Measurements from ENCODE around the gene SLX4.

SLX4 gene

DNA sequence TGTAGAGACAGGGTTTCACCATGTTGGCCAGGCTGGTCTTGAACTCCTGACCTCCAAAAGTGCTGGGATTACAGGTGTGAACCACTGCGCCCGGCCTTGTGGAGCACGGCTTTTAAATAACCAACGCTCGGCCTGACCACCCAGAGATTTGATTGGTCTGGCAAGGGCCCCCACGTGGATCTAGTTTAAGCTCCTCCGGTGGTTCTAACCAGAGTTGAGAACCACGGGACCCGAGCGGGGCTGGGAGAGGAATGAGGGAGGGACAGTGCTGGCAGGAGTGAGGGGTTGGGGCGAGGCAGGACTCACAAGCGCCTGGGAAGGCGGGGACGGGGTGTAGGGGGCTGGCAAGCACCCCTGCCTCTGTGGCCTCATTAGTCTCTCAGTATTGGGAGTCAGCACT is 37.2 kb downstream of the SLX4 start:
- H4K12ac ChIP-seq (ENCODE audit: low read depth, low read length) = no peak overlapping the region
- H2BK5ac ChIP-seq (ENCODE audit: low read depth, low read length, poor library complexity) = no peak overlapping the region
- H2BK12ac ChIP-seq (ENCODE audit: low read length) = no peak overlapping the region
- H3K79me2 ChIP-seq (ENCODE audit: control insufficient read depth, insufficient read depth, low read length, poor library complexity) = no peaks in the 10 kb centered on the region
- no peak overlapping the region for H2AFZ ChIP-seq (ENCODE audit: insufficient read depth, low read length, poor library complexity)
- H2AK5ac ChIP-seq (ENCODE audit: low read length) = no peak overlapping the region
- H3K4me3 ChIP-seq (ENCODE audit: low read depth, low read length) = no peak overlapping the region
- no CpG with 5 or more reads among the region's 14 CpGs for WGBS (ENCODE audit: extremely low coverage, insufficient coverage, insufficient read length)
- no peak overlapping the region for H3K14ac ChIP-seq (ENCODE audit: low read length)
- H3K79me1 ChIP-seq (ENCODE audit: low read length) = no peaks in the 10 kb centered on the region
- no peak overlapping the region for H2BK120ac ChIP-seq (ENCODE audit: insufficient read depth, low read length, poor library complexity)
- no peak overlapping the region for H3K18ac ChIP-seq (ENCODE audit: low read length)
- no peak overlapping the region for H3K4me2 ChIP-seq (ENCODE audit: low read length)
- no peak overlapping the region for H3K4ac ChIP-seq (ENCODE audit: low read depth, low read length)
- no peaks in the 10 kb centered on the region for H3K27me3 ChIP-seq (ENCODE audit: insufficient read depth, low read length)
- no peak overlapping the region for H3K23ac ChIP-seq (ENCODE audit: low read length)
- no peak overlapping the region for H3K9ac ChIP-seq (ENCODE audit: low read length)
- no peak for DNase-seq
- no peak overlapping the region for H4K8ac ChIP-seq (ENCODE audit: low read depth, low read length)
- no peaks in the 10 kb centered on the region for H3K36me3 ChIP-seq (ENCODE audit: control insufficient read depth in 1 of 2, insufficient read depth in 2 of 2, low read length in 2 of 2)
- peaks cover 4% of the 10 kb centered on the region for H3K9me3 ChIP-seq (ENCODE audit: insufficient read depth, low read depth, low read length)
- H3K4me1 ChIP-seq (ENCODE audit: control insufficient read depth in 1 of 2, insufficient read depth in 2 of 2, low read length in 2 of 2) = peaks cover 0 to 1% of the 10 kb centered on the region in 2 experiments
- H4K91ac ChIP-seq (ENCODE audit: low read depth, low read length) = no peak overlapping the region
- H3K27ac ChIP-seq (ENCODE audit: low read depth, low read length) = no peak overlapping the region

DNA sequence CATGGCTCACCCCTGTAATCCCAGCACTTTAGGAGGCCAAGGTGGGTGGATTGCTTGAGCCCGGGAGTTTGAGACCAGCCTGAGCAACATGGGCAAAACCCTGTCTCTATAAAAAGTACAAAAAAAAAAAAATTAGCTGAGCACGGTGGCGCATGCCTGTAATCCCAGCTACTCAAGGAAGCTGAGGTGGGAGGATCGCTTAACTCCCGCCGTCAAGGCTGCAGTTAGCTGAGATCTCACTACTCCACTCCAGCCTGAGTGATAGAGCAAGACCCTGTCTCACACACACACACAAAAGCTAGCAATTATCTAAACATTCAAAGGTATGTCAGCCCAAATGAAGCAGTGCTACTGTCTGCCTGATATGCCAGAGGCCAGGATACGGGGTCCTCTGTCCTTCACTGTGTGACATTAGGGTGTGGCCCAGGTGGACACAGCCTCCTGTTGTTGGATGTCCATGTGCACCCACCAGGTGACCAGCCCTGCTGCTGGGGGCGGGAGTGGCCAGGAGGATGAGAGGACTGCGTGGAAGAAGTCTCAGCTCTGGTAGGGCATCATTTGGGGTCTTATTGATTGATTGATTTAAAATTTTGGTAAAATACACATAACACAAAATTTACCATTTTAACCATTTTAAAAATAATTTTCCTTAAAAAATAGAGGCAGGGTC is 38.1 kb downstream of the SLX4 start:
- H3K4ac ChIP-seq (ENCODE audit: low read depth, low read length) = no peak overlapping the region
- no peak overlapping the region for H3K18ac ChIP-seq (ENCODE audit: low read length)
- no CpG with 5 or more reads among the region's 9 CpGs for WGBS (ENCODE audit: extremely low coverage, insufficient coverage, insufficient read length)
- no peak for DNase-seq
- no peaks in the 10 kb centered on the region for H3K36me3 ChIP-seq (ENCODE audit: control insufficient read depth in 1 of 2, insufficient read depth in 2 of 2, low read length in 2 of 2)
- H3K9me3 ChIP-seq (ENCODE audit: insufficient read depth, low read depth, low read length) = peaks cover 4% of the 10 kb centered on the region
- no peak overlapping the region for H4K91ac ChIP-seq (ENCODE audit: low read depth, low read length)
- no peaks in the 10 kb centered on the region for H3K79me1 ChIP-seq (ENCODE audit: low read length)
- H3K4me3 ChIP-seq (ENCODE audit: low read depth, low read length) = no peak overlapping the region
- H2AFZ ChIP-seq (ENCODE audit: insufficient read depth, low read length, poor library complexity) = no peak overlapping the region
- no peak overlapping the region for H3K4me2 ChIP-seq (ENCODE audit: low read length)
- no peaks in the 10 kb centered on the region for H3K4me1 ChIP-seq (ENCODE audit: control insufficient read depth in 1 of 2, insufficient read depth in 2 of 2, low read length in 2 of 2)
- H3K23ac ChIP-seq (ENCODE audit: low read length) = no peak overlapping the region
- no peak overlapping the region for H4K12ac ChIP-seq (ENCODE audit: low read depth, low read length)
- no peak overlapping the region for H3K14ac ChIP-seq (ENCODE audit: low read length)
- H4K8ac ChIP-seq (ENCODE audit: low read depth, low read length) = no peak overlapping the region
- no peak overlapping the region for H2BK12ac ChIP-seq (ENCODE audit: low read length)
- no peak overlapping the region for H2BK5ac ChIP-seq (ENCODE audit: low read depth, low read length, poor library complexity)
- no peaks in the 10 kb centered on the region for H3K27me3 ChIP-seq (ENCODE audit: insufficient read depth, low read length)
- H3K9ac ChIP-seq (ENCODE audit: low read length) = no peak overlapping the region
- no peak overlapping the region for H3K27ac ChIP-seq (ENCODE audit: low read depth, low read length)
- H2BK120ac ChIP-seq (ENCODE audit: insufficient read depth, low read length, poor library complexity) = no peak overlapping the region
- H2AK5ac ChIP-seq (ENCODE audit: low read length) = no peak overlapping the region
- H3K79me2 ChIP-seq (ENCODE audit: control insufficient read depth, insufficient read depth, low read length, poor library complexity) = no peaks in the 10 kb centered on the region

DNA sequence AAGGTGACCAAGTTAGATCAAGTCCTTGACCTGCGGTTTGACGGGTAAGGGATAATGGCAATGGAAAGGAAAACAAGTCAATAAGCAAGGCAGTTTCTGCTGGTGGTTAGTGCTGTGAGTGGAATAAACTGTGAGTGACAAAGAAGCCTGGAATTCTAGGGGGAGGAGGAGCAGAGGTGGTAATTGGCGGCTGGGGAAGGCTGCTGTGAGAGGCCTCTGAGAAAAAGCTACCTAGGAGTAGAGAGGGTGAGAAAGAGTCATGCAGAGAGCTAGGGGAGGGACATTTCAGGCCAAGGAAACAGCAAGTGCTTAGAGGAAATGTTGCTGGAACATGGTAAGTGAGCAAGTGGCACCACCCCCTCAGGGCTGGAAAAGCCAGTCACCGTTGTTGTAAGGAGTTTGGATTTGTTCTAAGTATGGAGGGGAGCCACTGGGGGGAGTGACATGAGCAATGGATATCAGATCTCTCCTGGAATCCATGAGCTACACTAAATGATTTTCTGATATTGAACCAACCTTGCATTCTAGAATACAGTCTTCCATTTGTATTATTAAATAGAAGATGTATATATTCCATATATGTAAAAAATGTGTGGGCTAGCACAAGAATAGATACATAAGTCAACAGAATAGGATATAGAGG is 40.9 kb downstream of the SLX4 start:
- Histone ChIP-seq H3K79me2 (ENCODE audit: control insufficient read depth, insufficient read depth, low read length, poor library complexity) (no peaks in the 10 kb centered on the region), H4K91ac (ENCODE audit: low read depth, low read length) (no peak overlapping the region), H2AFZ (ENCODE audit: insufficient read depth, low read length, poor library complexity) (no peak overlapping the region), H3K36me3 (ENCODE audit: control insufficient read depth in 1 of 2, insufficient read depth in 2 of 2, low read length in 2 of 2) (no peaks in the 10 kb centered on the region), H2BK5ac (ENCODE audit: low read depth, low read length, poor library complexity) (no peak overlapping the region), H4K8ac (ENCODE audit: low read depth, low read length) (no peak overlapping the region), H3K23ac (ENCODE audit: low read length) (no peak overlapping the region), H4K12ac (ENCODE audit: low read depth, low read length) (no peak overlapping the region), H2BK120ac (ENCODE audit: insufficient read depth, low read length, poor library complexity) (no peak overlapping the region), H3K4me1 (ENCODE audit: control insufficient read depth in 1 of 2, insufficient read depth in 2 of 2, low read length in 2 of 2) (no peaks in the 10 kb centered on the region), H3K79me1 (ENCODE audit: low read length) (no peaks in the 10 kb centered on the region), H3K4me2 (ENCODE audit: low read length) (no peak overlapping the region), H3K9me3 (ENCODE audit: insufficient read depth, low read depth, low read length) (peaks cover 4% of the 10 kb centered on the region), H3K27ac (ENCODE audit: low read depth, low read length) (no peak overlapping the region), H3K18ac (ENCODE audit: low read length) (no peak overlapping the region), H3K27me3 (ENCODE audit: insufficient read depth, low read length) (no peaks in the 10 kb centered on the region), H3K14ac (ENCODE audit: low read length) (no peak overlapping the region), H2AK5ac (ENCODE audit: low read length) (no peak overlapping the region), H3K4me3 (ENCODE audit: low read depth, low read length) (no peak overlapping the region), H3K4ac (ENCODE audit: low read depth, low read length) (no peak overlapping the region), H2BK12ac (ENCODE audit: low read length) (no peak overlapping the region), H3K9ac (ENCODE audit: low read length) (no peak overlapping the region)
- WGBS (ENCODE audit: extremely low coverage, insufficient coverage, insufficient read length) = no CpG with 5 or more reads among the region's 4 CpGs
- DNase-seq = no peak

DNA sequence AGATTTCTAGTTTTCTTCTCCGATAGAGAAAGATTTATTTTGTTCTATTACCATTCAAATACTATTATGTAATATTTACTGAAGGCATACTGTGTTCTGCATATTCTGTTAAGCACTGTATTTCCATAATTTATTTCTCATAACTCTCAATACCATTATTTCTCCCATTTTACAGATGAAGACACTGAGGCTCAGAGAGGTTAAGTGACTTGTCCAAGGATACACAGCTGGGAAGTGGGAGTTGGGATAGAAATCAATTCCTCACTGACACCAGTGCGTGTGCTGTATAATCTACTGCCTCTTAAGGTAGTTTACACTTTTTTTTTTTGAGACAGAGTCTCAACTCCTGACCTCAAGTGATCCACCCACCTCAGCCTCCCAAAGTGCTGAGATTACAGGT is 41.6 kb downstream of the SLX4 start:
- no peak overlapping the region for H3K23ac ChIP-seq (ENCODE audit: low read length)

More for the DNA sequence above, 41.6 kb downstream of the SLX4 start:
- no CpG with 5 or more reads among the region's 2 CpGs for WGBS (ENCODE audit: extremely low coverage, insufficient coverage, insufficient read length)
- H2BK120ac ChIP-seq (ENCODE audit: insufficient read depth, low read length, poor library complexity) = no peak overlapping the region
- no peak overlapping the region for H2AK5ac ChIP-seq (ENCODE audit: low read length)
- H4K8ac ChIP-seq (ENCODE audit: low read depth, low read length) = no peak overlapping the region
- no peak overlapping the region for H3K18ac ChIP-seq (ENCODE audit: low read length)
- no peak overlapping the region for H4K12ac ChIP-seq (ENCODE audit: low read depth, low read length)
- no peaks in the 10 kb centered on the region for H3K4me1 ChIP-seq (ENCODE audit: control insufficient read depth in 1 of 2, insufficient read depth in 2 of 2, low read length in 2 of 2)
- H3K14ac ChIP-seq (ENCODE audit: low read length) = no peak overlapping the region
- H3K36me3 ChIP-seq (ENCODE audit: control insufficient read depth in 1 of 2, insufficient read depth in 2 of 2, low read length in 2 of 2) = no peaks in the 10 kb centered on the region
- H3K4me3 ChIP-seq (ENCODE audit: low read depth, low read length) = no peak overlapping the region
- no peak overlapping the region for H3K4ac ChIP-seq (ENCODE audit: low read depth, low read length)
- DNase-seq = no peak
- H3K9me3 ChIP-seq (ENCODE audit: insufficient read depth, low read depth, low read length) = peaks cover 4% of the 10 kb centered on the region
- no peak overlapping the region for H3K9ac ChIP-seq (ENCODE audit: low read length)
- H3K27me3 ChIP-seq (ENCODE audit: insufficient read depth, low read length) = no peaks in the 10 kb centered on the region
- no peaks in the 10 kb centered on the region for H3K79me1 ChIP-seq (ENCODE audit: low read length)
- no peak overlapping the region for H2BK12ac ChIP-seq (ENCODE audit: low read length)
- no peak overlapping the region for H2BK5ac ChIP-seq (ENCODE audit: low read depth, low read length, poor library complexity)
- H2AFZ ChIP-seq (ENCODE audit: insufficient read depth, low read length, poor library complexity) = no peak overlapping the region
- no peak overlapping the region for H3K4me2 ChIP-seq (ENCODE audit: low read length)
- no peaks in the 10 kb centered on the region for H3K79me2 ChIP-seq (ENCODE audit: control insufficient read depth, insufficient read depth, low read length, poor library complexity)
- H3K27ac ChIP-seq (ENCODE audit: low read depth, low read length) = no peak overlapping the region
- no peak overlapping the region for H4K91ac ChIP-seq (ENCODE audit: low read depth, low read length)

Measured in trophoblast cell (in vitro differentiated cells and primary cell).